SK-N-SH treated with all-trans-retinoic acid at 6 μM for 48 hours (cell line): Measurements from ENCODE around the gene MYOM1.

Experiments used
- CREB5 ChIP-seq: fragments of 250-450 bp; sonication (Bioruptor Pico); IDR thresholded peaks from 2 replicates; pipeline ENCODE4 v1.5.1; 2020; ENCODE audit warnings: low read depth, mild to moderate bottlenecking, moderate library complexity
- CSDC2 ChIP-seq: fragments of 250-450 bp; sonication (Bioruptor Pico); IDR thresholded peaks from 2 replicates; pipeline ENCODE4 v1.5.0; 2020; ENCODE audit warnings: mild to moderate bottlenecking, moderate library complexity
- CSRNP3 ChIP-seq: fragments of 250-450 bp; sonication (Bioruptor Pico); IDR thresholded peaks from 2 replicates; pipeline ENCODE4 v1.5.1; 2021; ENCODE audit warnings: mild to moderate bottlenecking, moderate library complexity
- ESRRG ChIP-seq: fragments of 250-450 bp; sonication (Bioruptor Pico); IDR thresholded peaks from 2 replicates; pipeline ENCODE4 v1.6.1; 2021; ENCODE audit warnings: mild to moderate bottlenecking
- ISL1 ChIP-seq: fragments of 250-450 bp; sonication (Bioruptor Pico); IDR thresholded peaks from 2 replicates; pipeline ENCODE4 v2.1.2; 2022; ENCODE audit warnings: mild to moderate bottlenecking, moderate library complexity
- PATZ1 ChIP-seq: fragments of 250-450 bp; sonication (Bioruptor Pico); IDR thresholded peaks from 2 replicates; pipeline ENCODE4 v1.8.0; 2020; ENCODE audit warnings: mild to moderate bottlenecking, moderate library complexity, borderline replicate concordance
- POU6F1 ChIP-seq: fragments of 250-450 bp; sonication (Bioruptor Pico); IDR thresholded peaks from 2 replicates; pipeline ENCODE4 v1.8.0; 2021; ENCODE audit warnings: low read depth, mild to moderate bottlenecking, moderate library complexity, borderline replicate concordance
- ZC3H10 ChIP-seq: fragments of 250-450 bp; sonication (Bioruptor Pico); IDR thresholded peaks from 2 replicates; pipeline ENCODE4 v1.5.1; 2021; ENCODE audit warnings: mild to moderate bottlenecking, moderate library complexity
- ZFP3 ChIP-seq: fragments of 250-450 bp; sonication (Bioruptor Pico); IDR thresholded peaks from 2 replicates; pipeline ENCODE4 v1.5.0; 2020; ENCODE audit warnings: mild to moderate bottlenecking, moderate library complexity
- ZFP30 ChIP-seq: fragments of 450-650 bp; formaldehyde crosslinking; IDR thresholded peaks from 2 replicates; pipeline ENCODE4 v1.5.0; 2022; ENCODE audit warnings: mild to moderate bottlenecking, moderate library complexity
- TF ChIP-seq, protein P1 (sequence below): fragments of 250-450 bp; sonication (Bioruptor Pico); IDR thresholded peaks from 2 replicates; pipeline ENCODE4 v1.5.0; 2020; ENCODE audit warnings: mild to moderate bottlenecking, moderate library complexity

DNA sequence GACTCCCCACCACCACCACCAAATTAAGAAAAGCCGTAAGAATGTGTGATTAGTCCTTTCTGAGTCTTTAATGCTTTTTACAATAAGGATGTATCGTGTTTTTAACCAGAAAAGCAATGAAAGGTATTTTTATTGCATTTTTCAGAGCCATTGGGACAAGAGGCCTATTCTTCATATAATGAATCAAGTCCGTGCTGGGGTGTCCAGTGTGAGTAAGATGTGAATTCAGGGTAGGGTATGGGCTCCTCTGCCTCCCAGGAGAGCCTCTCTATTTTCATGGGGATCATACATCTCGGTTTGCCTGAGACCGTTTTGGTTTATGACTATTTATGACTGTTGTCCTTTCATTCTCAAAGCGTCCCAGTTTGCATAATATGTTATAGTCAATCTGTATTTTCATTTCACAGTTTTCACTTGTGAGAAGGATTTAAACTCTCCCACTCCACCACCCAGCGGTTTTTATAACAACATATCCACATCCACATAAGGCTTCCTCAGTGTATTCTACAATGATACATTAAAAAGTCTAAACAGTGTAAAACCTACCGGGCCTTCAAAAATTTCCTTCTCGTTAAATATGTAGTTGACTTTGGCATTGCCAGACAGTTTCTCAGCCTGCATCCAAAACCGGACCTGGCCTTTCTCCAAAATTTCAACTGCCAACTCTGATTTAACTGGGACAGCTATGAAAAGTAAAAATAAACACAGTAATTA is 126.0 kb downstream of the MYOM1 start:
- no peak for TF ChIP-seq ZFP3
- TF ChIP-seq ESRRG (CRISPR knock-in tag) = no peak
- no peak for TF ChIP-seq ZFP30 (CRISPR knock-in tag)
- TF ChIP-seq ZC3H10 (CRISPR knock-in tag) = no peak
- TF ChIP-seq CSDC2 (CRISPR knock-in tag) = no peak
- no peak for TF ChIP-seq PATZ1
- TF ChIP-seq ISL1 = no peak
- TF ChIP-seq, protein P1, sequence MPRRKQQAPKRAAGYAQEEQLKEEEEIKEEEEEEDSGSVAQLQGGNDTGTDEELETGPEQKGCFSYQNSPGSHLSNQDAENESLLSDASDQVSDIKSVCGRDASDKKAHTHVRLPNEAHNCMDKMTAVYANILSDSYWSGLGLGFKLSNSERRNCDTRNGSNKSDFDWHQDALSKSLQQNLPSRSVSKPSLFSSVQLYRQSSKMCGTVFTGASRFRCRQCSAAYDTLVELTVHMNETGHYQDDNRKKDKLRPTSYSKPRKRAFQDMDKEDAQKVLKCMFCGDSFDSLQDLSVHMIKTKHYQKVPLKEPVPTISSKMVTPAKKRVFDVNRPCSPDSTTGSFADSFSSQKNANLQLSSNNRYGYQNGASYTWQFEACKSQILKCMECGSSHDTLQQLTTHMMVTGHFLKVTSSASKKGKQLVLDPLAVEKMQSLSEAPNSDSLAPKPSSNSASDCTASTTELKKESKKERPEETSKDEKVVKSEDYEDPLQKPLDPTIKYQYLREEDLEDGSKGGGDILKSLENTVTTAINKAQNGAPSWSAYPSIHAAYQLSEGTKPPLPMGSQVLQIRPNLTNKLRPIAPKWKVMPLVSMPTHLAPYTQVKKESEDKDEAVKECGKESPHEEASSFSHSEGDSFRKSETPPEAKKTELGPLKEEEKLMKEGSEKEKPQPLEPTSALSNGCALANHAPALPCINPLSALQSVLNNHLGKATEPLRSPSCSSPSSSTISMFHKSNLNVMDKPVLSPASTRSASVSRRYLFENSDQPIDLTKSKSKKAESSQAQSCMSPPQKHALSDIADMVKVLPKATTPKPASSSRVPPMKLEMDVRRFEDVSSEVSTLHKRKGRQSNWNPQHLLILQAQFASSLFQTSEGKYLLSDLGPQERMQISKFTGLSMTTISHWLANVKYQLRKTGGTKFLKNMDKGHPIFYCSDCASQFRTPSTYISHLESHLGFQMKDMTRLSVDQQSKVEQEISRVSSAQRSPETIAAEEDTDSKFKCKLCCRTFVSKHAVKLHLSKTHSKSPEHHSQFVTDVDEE = no peak
- no peak for TF ChIP-seq CSRNP3 (CRISPR knock-in tag)
- TF ChIP-seq CREB5 (CRISPR knock-in tag) = no peak
- TF ChIP-seq POU6F1 (CRISPR knock-in tag) = no peak
